ENCODE measurements around the gene TCP10L. TPM values are rescaled to one million over a fixed set of nuclear protein-coding genes. Genes with fewer than 3 reads are reported as not detected.
"Not testable (repeated sequence)": the region's sequence is repeated elsewhere in the genome, so short reads cannot be mapped to it uniquely, and the experiment has no call there.

The TCP10L gene
- total RNA-seq: 0.55 TPM in 1 of 2 replicates, not detected in the other

DNA sequence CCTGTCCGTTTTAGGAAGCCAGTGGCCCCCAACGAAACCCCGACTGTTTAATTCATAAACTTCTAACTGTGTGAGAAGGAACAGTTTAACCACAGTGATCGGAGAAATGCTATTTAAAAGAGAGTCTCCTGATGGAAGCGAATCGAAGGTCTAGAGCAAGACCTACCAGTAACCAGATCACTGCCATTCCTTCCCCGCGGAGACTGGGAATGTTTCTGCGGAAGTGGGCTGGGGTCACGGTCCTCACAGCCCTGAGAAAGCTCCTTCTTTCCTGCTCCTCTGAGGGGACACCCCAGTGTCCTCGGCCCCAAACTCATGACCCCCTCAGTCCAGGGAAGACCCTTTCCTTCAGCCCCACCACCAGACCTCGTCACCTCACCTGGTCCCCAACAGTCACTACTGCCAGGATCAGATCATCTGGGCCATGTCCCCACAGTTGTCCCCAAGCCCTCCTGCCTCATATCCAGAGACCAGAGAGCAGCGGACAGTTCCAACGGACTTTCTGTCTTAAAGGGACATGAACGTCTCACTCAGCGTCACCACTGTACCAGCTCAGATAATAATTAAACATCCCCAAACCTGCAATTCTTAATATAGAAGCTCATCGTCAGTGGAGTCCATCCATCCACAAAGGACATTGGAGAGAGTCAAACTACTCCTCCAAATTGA lies at the start of gene TCP10L:
TSS of gene TCP10L (minus strand) at position 482 of the 669 bp plus-strand sequence. CDS start 1,219 bp downstream, outside the sequence.
- DNase-seq (ENCODE audit: low read depth): no peak

GRCh38 chr21:32626621-32627196 lies 41.4 kb upstream of the TCP10L start:
- DNase-seq (ENCODE audit: low read depth): no peak

GRCh38 chr21:32618218-32618617 lies 32.9 kb upstream of the TCP10L start:
- not testable (repeated sequence) for DNase-seq (ENCODE audit: low read depth)

- DNase-seq (ENCODE audit: low read depth): no peak
These were observed 28.2 kb upstream of the TCP10L start for GRCh38 chr21:32613436-32614043.

DNA sequence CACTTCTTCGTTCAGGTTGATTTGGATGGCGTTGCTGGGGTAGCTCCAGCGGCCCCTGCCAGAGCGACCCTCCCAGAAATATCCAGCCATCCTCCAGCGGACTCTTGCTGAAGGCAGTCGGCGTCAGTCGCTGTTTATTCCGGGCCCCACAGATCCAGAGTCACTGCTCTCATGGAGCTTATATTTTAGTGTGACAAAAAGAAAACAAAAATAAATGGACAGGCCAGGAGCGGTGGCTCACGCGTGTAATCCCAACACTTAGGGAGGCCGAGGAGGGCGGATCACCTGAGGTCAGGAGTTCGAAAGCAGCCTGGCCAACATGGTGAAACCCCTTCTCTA lies 27.6 kb upstream of the TCP10L start:
- DNase-seq (ENCODE audit: low read depth): no peak

DNA sequence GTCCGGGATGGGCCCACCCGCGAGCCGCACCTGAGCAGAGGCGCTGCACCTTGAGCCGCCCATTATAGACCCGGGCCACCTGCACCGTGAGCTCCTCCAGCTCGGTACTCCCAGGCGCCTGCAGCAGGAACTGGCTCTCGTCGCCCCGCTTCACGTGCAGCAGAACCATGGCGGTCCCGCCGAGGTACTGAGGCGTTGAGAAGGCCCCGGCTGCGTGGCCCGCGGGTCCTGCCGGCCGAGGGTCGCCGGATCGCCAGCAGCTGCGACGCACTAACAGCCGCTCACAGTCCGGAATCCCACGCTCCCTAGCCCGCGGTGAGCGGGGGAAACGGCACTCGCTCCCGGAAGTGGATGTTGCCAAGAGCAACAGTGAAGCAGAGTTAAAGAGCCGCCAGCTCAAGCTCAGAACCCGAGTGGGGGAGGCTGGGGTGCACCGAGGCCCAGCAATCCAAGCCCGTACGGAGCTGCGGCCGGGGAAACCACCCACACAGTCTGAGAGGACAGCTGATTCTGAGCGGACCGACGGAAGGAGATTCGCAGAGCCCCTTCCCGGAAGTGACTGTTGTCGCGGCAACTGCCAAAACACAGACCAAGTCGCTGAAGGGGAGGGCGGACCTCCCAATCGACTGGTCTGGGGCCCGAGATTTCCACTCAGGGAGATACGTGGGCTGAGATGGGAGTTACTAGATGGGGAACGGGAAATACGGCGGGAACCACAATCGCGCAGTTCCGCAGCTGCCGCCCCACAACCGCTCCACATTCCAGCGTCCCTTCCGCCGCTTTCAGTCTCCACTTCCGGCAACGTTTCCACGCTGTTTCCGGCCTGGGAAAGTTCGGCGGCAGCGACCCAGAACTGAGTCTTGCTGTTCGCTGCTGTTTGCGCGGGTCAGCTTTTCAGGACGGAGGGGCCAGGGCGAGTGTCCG lies 27.0 kb upstream of the TCP10L start, which contains the start of gene CFAP298:
TSS of gene CFAP298 (minus strand) at position 303 of the 924 bp plus-strand sequence. CDS start at position 169, 134 bp downstream.
- peak; percentile 91 for DNase-seq (ENCODE audit: low read depth)

GRCh38 chr21:32611471-32611997 lies 26.2 kb upstream of the TCP10L start:
- DNase-seq (ENCODE audit: low read depth): no peak

DNA sequence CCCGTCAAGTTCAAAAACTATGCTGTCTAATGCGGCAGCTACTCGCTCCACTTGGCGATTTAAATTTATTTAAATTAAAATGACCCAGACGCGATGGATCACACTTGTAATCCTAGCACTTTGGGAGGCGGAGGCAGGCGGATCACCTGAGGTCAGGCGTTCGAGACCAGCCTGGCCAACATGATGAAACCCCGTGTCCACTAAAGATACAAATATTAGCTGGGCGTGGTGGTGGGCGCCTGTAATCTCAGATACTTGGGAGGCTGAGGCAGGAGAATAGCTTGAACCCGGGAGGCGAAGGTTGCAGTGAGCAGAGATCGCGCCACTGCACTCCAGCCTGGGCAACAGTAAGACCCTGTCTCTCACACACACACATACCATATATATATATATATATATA lies 25.6 kb upstream of the TCP10L start:
- DNase-seq (ENCODE audit: low read depth): not testable (repeated sequence)

GRCh38 chr21:32608851-32609250 lies 23.5 kb upstream of the TCP10L start:
- no peak for DNase-seq (ENCODE audit: low read depth)

DNA sequence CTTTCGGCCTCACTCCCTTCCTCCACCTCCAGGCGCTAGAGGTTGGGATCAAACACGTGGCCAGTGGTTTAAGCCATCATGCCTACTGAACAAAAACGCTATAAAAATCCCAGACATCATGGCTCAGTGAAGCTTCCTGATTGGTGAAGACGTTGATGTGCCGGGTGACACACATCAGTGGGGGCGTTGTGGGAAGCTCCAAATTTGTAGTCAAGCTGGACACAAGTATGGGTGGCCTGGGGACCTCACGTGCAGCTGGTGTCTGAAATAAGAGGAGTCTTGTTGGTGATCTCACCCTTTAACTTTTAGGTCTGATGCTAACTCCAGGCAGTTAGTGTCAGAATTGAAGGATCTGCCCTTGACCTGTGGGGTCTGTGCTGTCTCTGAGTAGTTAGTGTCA lies 20.1 kb upstream of the TCP10L start:
- DNase-seq (ENCODE audit: low read depth): no peak

- no peak for DNase-seq (ENCODE audit: low read depth)
These were observed 19.1 kb upstream of the TCP10L start for GRCh38 chr21:32604464-32604863.

- no peak for DNase-seq (ENCODE audit: low read depth)
These were observed 17.8 kb upstream of the TCP10L start for GRCh38 chr21:32603131-32603530.

- no peak for DNase-seq (ENCODE audit: low read depth)
These were observed 16.8 kb upstream of the TCP10L start for GRCh38 chr21:32602099-32602498.

DNA sequence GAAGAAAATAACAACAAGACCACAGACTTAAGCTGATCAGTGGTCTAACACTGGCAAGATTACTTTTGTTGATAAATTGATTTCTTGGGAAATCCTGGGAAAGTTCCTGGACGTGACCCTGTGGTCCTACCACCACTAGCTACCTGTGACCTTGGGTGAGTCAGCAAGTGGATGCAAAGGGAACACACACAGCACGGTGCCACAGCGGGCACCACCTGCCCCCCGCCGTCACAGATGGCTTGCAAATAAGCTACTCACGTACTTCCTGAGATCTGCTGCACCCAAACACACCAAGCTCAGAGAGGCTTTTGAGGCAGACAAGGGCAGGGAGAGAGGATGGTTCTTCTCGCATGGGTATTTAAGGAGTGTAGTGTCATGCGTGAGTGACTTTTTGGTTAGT lies 14.2 kb upstream of the TCP10L start:
- DNase-seq (ENCODE audit: low read depth): peak; percentile 24

DNA sequence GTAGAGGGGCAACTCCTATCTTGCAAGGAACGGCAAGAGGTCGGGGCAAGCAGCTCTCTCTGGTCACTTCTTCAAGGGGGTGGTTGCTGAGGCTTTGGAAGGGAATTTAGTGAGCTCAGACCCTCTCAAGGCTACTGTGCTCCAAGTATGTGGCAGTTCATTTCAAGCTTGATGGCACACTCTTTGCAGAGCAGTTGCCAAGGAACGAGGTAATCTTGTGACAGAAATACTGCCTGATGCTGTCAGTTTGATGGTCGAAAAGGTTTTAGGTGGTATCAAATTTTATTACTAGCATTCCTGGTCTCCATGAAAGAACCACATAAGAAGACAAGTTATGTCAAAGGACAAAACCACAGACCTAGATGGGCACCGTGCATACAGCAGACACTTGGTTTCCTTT lies 13.8 kb upstream of the TCP10L start:
- peak; percentile 48 for DNase-seq (ENCODE audit: low read depth)

GRCh38 chr21:32597205-32597604 lies 11.9 kb upstream of the TCP10L start:
- DNase-seq (ENCODE audit: low read depth): peak; percentile 94

GRCh38 chr21:32595431-32595830 lies 10.1 kb upstream of the TCP10L start:
- no peak for DNase-seq (ENCODE audit: low read depth)

- no peak for DNase-seq (ENCODE audit: low read depth)
These were observed 8.4 kb upstream of the TCP10L start for GRCh38 chr21:32593690-32594089.

DNA sequence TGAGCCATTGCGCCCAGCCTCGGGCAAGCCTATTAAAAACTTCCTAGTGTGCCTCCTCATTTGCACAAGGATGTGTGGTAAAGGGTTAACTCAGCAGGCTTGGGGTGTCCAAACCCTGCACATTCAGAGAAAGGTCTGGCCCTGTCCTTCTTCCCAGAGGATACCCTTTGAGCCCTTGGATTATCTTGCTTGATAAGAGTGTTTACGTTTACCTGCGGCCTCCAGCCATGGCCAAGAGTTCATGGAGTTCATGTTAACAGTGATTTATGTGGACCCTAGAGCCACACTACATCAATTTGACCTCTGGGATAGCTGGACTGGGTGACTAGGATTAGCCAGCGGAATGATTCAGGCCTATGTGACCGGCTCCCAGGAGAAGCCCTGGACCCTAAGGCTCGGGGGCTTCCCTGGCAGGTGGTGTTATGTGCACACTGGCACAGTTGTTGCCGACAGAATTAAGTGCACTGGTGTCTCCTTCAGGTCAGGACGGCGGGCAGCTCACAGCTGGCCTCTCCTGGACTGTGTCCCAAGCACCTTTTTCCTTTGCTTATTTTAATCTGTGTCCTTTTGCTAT lies 7.7 kb upstream of the TCP10L start:
- no peak for DNase-seq (ENCODE audit: low read depth)

GRCh38 chr21:32590130-32590529 lies 4.8 kb upstream of the TCP10L start:
- no peak for DNase-seq (ENCODE audit: low read depth)

- no peak for DNase-seq (ENCODE audit: low read depth)
These were observed 2.3 kb upstream of the TCP10L start for GRCh38 chr21:32587651-32588050.

- no peak for DNase-seq (ENCODE audit: low read depth)
These were observed 1.8 kb upstream of the TCP10L start for GRCh38 chr21:32587120-32587519.
